Measurements from ENCODE around the gene AHRR.

AHRR gene

GRCh38 chr5:482021-482420 is 160.5 kb downstream of the AHRR start:
- TF ChIP-seq CTCF (IDR thresholded peaks at IDR 0.05; ENCODE audit: low read depth, low read length) = no peak
- in situ Hi-C loops (cut with HindIII; ENCODE audit: low sequenced_read_pairs) = no loop called here

GRCh38 chr5:482506-482905 is 161.0 kb downstream of the AHRR start:
- in situ Hi-C loops (cut with HindIII; ENCODE audit: low sequenced_read_pairs) = no loop called here
- no peak for DNase-seq (ENCODE audit: low read depth, low spot score)
- TF ChIP-seq CTCF (IDR thresholded peaks at IDR 0.05; ENCODE audit: low read depth, low read length) = no peak
- no peak overlapping the region for H3K4me3 ChIP-seq (ENCODE audit: low read depth, low read length)

More at GRCh38 chr5:482021-482420, 160.5 kb downstream of the AHRR start:
- no peak overlapping the region for H3K4me3 ChIP-seq (ENCODE audit: low read depth, low read length)
- DNase-seq (ENCODE audit: low read depth, low spot score) = no peak

GRCh38 chr5:483011-483410 is 161.5 kb downstream of the AHRR start:
- DNase-seq (ENCODE audit: low read depth, low spot score) = no peak
- H3K4me3 ChIP-seq (ENCODE audit: low read depth, low read length) = no peak overlapping the region
- in situ Hi-C loops (cut with HindIII; ENCODE audit: low sequenced_read_pairs) = no loop called here
- no peak for TF ChIP-seq CTCF (IDR thresholded peaks at IDR 0.05; ENCODE audit: low read depth, low read length)

- in situ Hi-C loops (cut with HindIII; ENCODE audit: low sequenced_read_pairs) = no loop called here
- H3K4me3 ChIP-seq (ENCODE audit: low read depth, low read length) = no peak overlapping the region
- no peak for DNase-seq (ENCODE audit: low read depth, low spot score)
- TF ChIP-seq CTCF (IDR thresholded peaks at IDR 0.05; ENCODE audit: low read depth, low read length) = no peak
These were observed 162.1 kb downstream of the AHRR start for GRCh38 chr5:483434-484140.

GRCh38 chr5:484556-484955 is 163.0 kb downstream of the AHRR start:
- no peak for TF ChIP-seq CTCF (IDR thresholded peaks at IDR 0.05; ENCODE audit: low read depth, low read length)
- DNase-seq (ENCODE audit: low read depth, low spot score) = no peak
- in situ Hi-C loops (cut with HindIII; ENCODE audit: low sequenced_read_pairs) = no loop called here
- H3K4me3 ChIP-seq (ENCODE audit: low read depth, low read length) = no peak overlapping the region

GRCh38 chr5:485113-485945 is 163.8 kb downstream of the AHRR start:
- in situ Hi-C loops (cut with HindIII; ENCODE audit: low sequenced_read_pairs) = no loop called here
- no peak overlapping the region for H3K4me3 ChIP-seq (ENCODE audit: low read depth, low read length)
- DNase-seq (ENCODE audit: low read depth, low spot score) = no peak
- TF ChIP-seq CTCF (IDR thresholded peaks at IDR 0.05; ENCODE audit: low read depth, low read length) = no peak

All from astrocyte of the spinal cord (primary cell).